T-cell (primary cell): Measurements from ENCODE around the gene ACTL7B. TPM values are rescaled to one million over a fixed set of nuclear protein-coding genes. Genes with fewer than 3 reads are reported as not detected.

Experiments used
- ATAC-seq, 4 experiments: fragments of 200-7000 bp in 3 of 4; fragments of 150-1000 bp in 1 of 4; cut with Tn5 transposase; replicated peaks in 1 of 4; 1 replicate in 3 of 4; 2 replicates in 1 of 4; pipeline ENCODE4 v1.10.0; 2021; ENCODE audit warnings: moderate library complexity in 3 of 4, mild to moderate bottlenecking in 2 of 4, moderate number of reproducible peaks in 1 of 4
- CTCF ChIA-PET, 2 donors: fragments of 300-600 bp; sonication (Branson Sonifier 250); formaldehyde crosslinking; loops; one replicate each; lab custom pipeline; 2022; ENCODE audit warnings: antibody characterized with exemption in 2 of 2; lab: Charles Lee
- POLR2A ChIA-PET, 2 donors: fragments of 300-600 bp; sonication (Branson Sonifier 250); formaldehyde crosslinking; loops; one replicate each; lab custom pipeline; 2022; ENCODE audit warnings: antibody characterized with exemption in 2 of 2; lab: Charles Lee
- DNase-seq, 35 experiments: peaks; one replicate each; pipeline versions ENCODE4 v3.0.0 to v3.0.0-alpha.2; 2013 to 2023
- H3K27ac ChIP-seq: one replicate; pipeline ENCODE4 v1.5.1; 2013; ENCODE audit warnings: low read length
- H3K27me3 ChIP-seq, 2 experiments: replicated peaks in 1 of 2; 1 replicate in 1 of 2; 2 replicates in 1 of 2; pipeline versions ENCODE4 v1.6.1 to v1.7.0; 2013; ENCODE audit warnings: low read length in 1 of 2, mixed read lengths in 1 of 2; ENCODE audit not compliant: control insufficient read depth in 2 of 2, insufficient read depth in 2 of 2; ENCODE audit errors: extremely low read depth in 1 of 2
- H3K36me3 ChIP-seq, 2 donors: 1 replicate in 1 of 2; 2 replicates in 1 of 2; pipeline versions ENCODE4 v1.6.1 to v1.7.0; 2013; ENCODE audit warnings: low read length in 1 of 2; ENCODE audit not compliant: control insufficient read depth in 2 of 2, insufficient read depth in 1 of 2; ENCODE audit errors: extremely low read depth in 1 of 2
- H3K4me1 ChIP-seq, 2 experiments: 1 replicate in 1 of 2; 2 replicates in 1 of 2; pipeline versions ENCODE4 v1.6.1 to v1.7.0; 2013; ENCODE audit warnings: low read length in 2 of 2, mixed read lengths in 1 of 2; ENCODE audit not compliant: insufficient read depth in 2 of 2, control insufficient read depth in 1 of 2; ENCODE audit errors: extremely low read depth in 1 of 2
- H3K4me3 ChIP-seq, 2 donors: 1 replicate in 1 of 2; 2 replicates in 1 of 2; pipeline versions ENCODE4 v1.5.1 to v1.7.0; 2013; ENCODE audit warnings: mild to moderate bottlenecking in 2 of 2, low read length in 1 of 2, moderate library complexity in 1 of 2; ENCODE audit not compliant: control insufficient read depth in 1 of 2; ENCODE audit errors: extremely low read depth in 1 of 2
- H3K9me3 ChIP-seq: 2 replicates; pipeline ENCODE4 v1.7.0; 2013
- H3K27ac Mint-ChIP-seq, 2 donors: one replicate each; pipeline ENCODE4 v1.8.0; 2020 to 2021; ENCODE audit warnings: mild to moderate bottlenecking in 2 of 2, mixed read lengths in 2 of 2
- H3K27me3 Mint-ChIP-seq, 2 donors: one replicate each; pipeline ENCODE4 v1.8.0; 2021 to 2022; ENCODE audit warnings: mixed read lengths in 2 of 2
- H3K36me3 Mint-ChIP-seq: one replicate; pipeline ENCODE4 v1.8.0; 2021; ENCODE audit warnings: mixed read lengths
- H3K4me1 Mint-ChIP-seq, 3 donors: one replicate each; pipeline ENCODE4 v1.8.0; 2020 to 2022; ENCODE audit warnings: mixed read lengths in 3 of 3, mild to moderate bottlenecking in 1 of 3
- H3K4me3 Mint-ChIP-seq, 3 donors: one replicate each; pipeline ENCODE4 v1.8.0; 2020 to 2022; ENCODE audit warnings: mild to moderate bottlenecking in 3 of 3, mixed read lengths in 3 of 3, moderate library complexity in 3 of 3
- H3K9me3 Mint-ChIP-seq, 3 donors: one replicate each; pipeline ENCODE4 v1.8.0; 2020 to 2022; ENCODE audit warnings: mixed read lengths in 3 of 3
- WGBS: methylation state at CpG from one replicate; pipeline ENCODE4 v1.1.5; 2013; ENCODE audit warnings: missing lambda C conversion rate; ENCODE audit not compliant: insufficient coverage; 5-methylcytosine and 5-hydroxymethylcytosine counted together
- total RNA-seq, 35 experiments: library from RNA in 6 of 35; stranded (reverse) in 6 of 35; fragments of 120-200 nt in 1 of 35; gene quantifications; one replicate each; pipeline versions ENCODE4 v1.2.1 to v1.2.4 and lab custom pipeline; 2013 to 2026

Gene ACTL7B
- total RNA-seq, 5 donors from 2014 or later (not counting 1 experiment from before 2014, with no cell fraction given) = 0.10 to 0.22 (median 0.19) TPM; not detected in 2

GRCh38 chr9:108809269-108809668, 46.5 kb downstream of the ACTL7B start:
- POLR2A ChIA-PET = no interaction called here
- Mint-ChIP-seq H3K36me3 (no peaks in the 10 kb centered on the region), H3K4me1 (no peaks in the 10 kb centered on the region), H3K9me3 (no peaks in the 10 kb centered on the region), H3K27me3 (peaks cover 9 to 11% of the 10 kb centered on the region in 2 donors), H3K4me3 (no peak overlapping the region), H3K27ac (no peak overlapping the region)
- Histone ChIP-seq H3K27me3 (no peaks in the 10 kb centered on the region), H3K4me3 (no peak overlapping the region), H3K9me3 (no peaks in the 10 kb centered on the region), H3K27ac (no peak overlapping the region), H3K4me1 (no peaks in the 10 kb centered on the region), H3K36me3 (no peaks in the 10 kb centered on the region)
- DNase-seq (no peak), ATAC-seq (no peak)
- 35% methylated on average over 2 of the region's 3 CpGs for WGBS
- CTCF ChIA-PET = no interaction called here

Other genes with a start within 250 kb of the ACTL7B start
- not detected for gene ACTL7A, start 6.3 kb upstream of the ACTL7B start, total RNA-seq
- 10 to 100 TPM; 23.1 to 34.5 (median 25.0) TPM for gene ELP1, start 78.1 kb upstream of the ACTL7B start, total RNA-seq
- 1 to 10 TPM; 8.4 to 9.7 (median 8.9) TPM for gene ABITRAM, start 78.4 kb upstream of the ACTL7B start, total RNA-seq
- 1 to 10 TPM; 2.1 to 4.1 (median 3.8) TPM for gene CTNNAL1, start 157.5 kb upstream of the ACTL7B start, total RNA-seq